ENCODE data around the gene ITM2B. TPM values are rescaled to one million over a fixed set of nuclear protein-coding genes. Genes with fewer than 3 reads are reported as not detected.

ITM2B gene
- total RNA-seq, 1 donor from 2014 or later, result 403 TPM

DNA sequence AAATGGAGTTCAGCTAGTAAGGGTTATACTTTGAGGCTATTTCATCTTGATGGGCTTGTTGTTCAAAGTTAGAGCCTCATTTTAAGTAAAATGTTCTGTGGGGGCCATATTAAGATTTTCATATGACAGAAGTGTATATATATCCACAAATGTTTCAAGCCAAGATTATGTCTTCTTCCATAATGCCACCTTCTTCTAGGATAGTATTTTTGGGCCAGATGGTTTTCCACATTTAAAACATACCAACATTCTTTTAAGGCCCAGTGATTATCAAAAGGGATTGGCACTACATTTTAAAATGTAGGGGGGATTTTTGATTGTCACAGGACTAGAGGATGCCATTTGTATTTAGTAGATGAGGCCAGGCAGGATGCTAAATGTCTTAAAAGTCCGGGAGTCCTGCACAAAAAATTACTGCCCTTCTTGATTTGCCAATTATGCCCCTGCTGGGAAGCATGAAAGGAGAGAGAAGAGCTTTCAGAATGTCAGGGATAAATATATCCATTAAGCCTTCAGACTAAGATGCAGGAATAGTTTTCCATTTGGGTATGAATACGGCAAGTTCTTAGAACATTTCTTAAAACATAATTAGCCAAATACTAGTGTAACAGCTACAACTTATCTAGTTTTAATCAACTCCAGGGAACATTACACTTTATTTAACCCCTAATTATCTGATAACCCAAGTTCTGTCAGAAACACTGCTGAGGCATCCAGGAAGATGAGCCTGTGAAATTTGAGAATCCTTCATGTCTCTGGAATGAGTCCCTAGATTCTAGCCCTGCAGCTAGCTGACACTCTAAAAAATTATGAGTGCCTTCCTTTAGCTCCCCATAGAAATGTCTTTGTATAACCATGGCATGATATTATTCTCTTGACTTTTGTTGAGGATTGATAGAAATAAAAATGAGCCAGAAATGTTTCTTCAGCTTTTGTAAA, 34.0 kb downstream of the ITM2B start:
- TF ChIP-seq, protein P1, sequence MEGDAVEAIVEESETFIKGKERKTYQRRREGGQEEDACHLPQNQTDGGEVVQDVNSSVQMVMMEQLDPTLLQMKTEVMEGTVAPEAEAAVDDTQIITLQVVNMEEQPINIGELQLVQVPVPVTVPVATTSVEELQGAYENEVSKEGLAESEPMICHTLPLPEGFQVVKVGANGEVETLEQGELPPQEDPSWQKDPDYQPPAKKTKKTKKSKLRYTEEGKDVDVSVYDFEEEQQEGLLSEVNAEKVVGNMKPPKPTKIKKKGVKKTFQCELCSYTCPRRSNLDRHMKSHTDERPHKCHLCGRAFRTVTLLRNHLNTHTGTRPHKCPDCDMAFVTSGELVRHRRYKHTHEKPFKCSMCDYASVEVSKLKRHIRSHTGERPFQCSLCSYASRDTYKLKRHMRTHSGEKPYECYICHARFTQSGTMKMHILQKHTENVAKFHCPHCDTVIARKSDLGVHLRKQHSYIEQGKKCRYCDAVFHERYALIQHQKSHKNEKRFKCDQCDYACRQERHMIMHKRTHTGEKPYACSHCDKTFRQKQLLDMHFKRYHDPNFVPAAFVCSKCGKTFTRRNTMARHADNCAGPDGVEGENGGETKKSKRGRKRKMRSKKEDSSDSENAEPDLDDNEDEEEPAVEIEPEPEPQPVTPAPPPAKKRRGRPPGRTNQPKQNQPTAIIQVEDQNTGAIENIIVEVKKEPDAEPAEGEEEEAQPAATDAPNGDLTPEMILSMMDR (conservative IDR thresholded peaks at IDR 0.05; ENCODE audit: low read depth, low read length), result no peak
- no peak for DNase-seq (ENCODE audit: low read depth)
- no peak overlapping the region for H3K4me3 ChIP-seq (ENCODE audit: low read depth, low read length)

DNA sequence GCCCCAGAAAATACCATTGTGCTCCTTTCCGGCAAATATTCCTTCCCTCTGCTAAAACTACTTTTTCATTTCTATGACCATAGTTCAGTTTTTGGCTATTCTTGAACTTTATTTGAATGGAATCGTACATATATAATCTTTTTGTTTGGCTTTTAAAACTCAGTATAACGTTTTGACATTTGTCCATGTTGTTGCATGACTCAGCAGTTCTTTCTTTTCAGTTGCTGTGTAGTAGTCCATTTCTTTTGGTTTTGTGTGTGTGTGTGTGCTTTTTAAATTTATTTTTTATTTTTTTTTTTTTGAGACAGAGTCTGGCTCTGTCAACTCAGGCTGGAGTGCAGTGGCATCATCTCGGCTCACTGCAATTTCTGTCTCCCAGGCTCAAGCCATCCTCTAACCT, 35.0 kb downstream of the ITM2B start:
- TF ChIP-seq, protein P1 (conservative IDR thresholded peaks at IDR 0.05; ENCODE audit: low read depth, low read length), result no peak
- no peak for DNase-seq (ENCODE audit: low read depth)
- no peak overlapping the region for H3K4me3 ChIP-seq (ENCODE audit: low read depth, low read length)

DNA sequence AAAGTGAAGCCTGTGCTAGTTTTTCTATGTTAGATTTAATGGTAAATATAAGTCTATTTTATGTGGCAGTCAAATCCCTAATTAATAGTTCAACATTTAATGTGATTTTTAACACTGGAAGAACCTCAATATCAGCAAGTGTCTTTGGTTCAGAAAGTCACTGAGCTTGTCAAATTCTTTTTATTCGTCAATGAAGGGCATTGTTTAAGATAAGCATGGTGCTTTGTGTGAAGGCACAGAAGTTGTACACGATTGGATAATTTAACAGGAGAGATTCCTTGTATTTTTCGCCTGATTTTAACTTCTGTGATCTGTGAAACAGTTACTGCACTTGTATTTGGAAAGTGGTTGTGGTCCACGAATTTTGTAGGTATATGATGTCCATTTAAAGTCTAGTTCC, 40.3 kb downstream of the ITM2B start:
- TF ChIP-seq, protein P1 (conservative IDR thresholded peaks at IDR 0.05; ENCODE audit: low read depth, low read length), result no peak
- no peak for DNase-seq (ENCODE audit: low read depth)
- H3K4me3 ChIP-seq (ENCODE audit: low read depth, low read length), result no peak overlapping the region

DNA sequence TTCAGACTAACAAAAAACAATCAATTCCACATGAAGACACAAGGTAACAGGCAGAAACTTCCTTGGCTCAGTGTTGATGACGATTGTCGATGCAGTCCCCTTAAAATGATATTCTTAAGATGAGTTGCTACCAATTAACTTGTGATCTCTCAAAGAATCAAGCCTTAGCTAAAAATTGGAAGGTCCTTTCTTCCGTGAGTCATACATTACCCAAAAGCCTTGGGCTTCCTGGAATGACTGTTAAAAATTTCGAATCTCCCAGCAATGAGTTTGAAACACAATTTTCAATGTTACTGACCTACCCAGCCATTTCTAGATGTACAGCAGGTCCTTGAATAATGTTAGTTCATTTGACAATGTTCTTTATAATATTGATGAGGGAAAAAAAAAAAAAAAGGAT, 42.5 kb downstream of the ITM2B start:
- no peak for DNase-seq (ENCODE audit: low read depth)
- TF ChIP-seq, protein P1 (conservative IDR thresholded peaks at IDR 0.05; ENCODE audit: low read depth, low read length), result no peak
- H3K4me3 ChIP-seq (ENCODE audit: low read depth, low read length), result no peak overlapping the region

DNA sequence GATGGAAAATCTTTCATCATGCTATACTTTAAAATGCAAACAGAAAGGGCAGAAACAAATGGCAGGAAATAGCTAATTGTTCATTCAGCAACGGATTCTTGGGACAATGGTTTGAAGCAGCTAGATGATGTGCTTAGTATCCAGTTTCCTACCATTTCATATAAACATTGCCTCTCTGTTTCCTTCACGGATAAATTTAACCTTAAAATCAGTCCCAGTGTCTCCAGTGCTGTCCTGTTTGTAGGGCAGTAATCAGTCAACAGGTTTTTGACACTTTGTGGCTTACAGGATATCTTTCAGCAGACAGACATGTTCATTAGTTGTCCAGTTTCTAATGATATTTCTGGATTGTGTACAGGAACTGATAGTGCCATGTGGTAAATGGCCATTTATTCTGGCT, 45.8 kb downstream of the ITM2B start:
- TF ChIP-seq, protein P1 (conservative IDR thresholded peaks at IDR 0.05; ENCODE audit: low read depth, low read length), result no peak
- DNase-seq (ENCODE audit: low read depth), result no peak
- H3K4me3 ChIP-seq (ENCODE audit: low read depth, low read length), result no peak overlapping the region

DNA sequence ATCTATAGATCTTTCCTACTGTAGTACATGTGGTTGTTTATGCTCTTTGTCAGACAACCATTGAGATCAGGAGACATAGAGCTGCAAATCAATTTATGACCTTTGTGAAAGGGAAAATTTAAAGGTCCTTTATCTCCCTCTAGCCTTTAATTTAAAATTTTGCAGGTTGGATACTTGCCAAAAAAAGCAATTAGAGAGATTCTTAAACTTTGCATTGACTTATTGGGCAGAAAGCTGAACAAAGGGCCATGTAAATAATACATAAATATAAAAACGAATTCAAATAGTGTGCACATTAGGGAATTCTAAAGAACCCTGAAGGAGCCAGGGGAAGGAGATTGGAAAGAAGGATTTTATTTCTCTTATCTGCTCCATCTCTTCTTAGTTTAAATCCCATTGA, 48.5 kb downstream of the ITM2B start:
- TF ChIP-seq, protein P1 (conservative IDR thresholded peaks at IDR 0.05; ENCODE audit: low read depth, low read length), result no peak
- no peak for DNase-seq (ENCODE audit: low read depth)
- no peak overlapping the region for H3K4me3 ChIP-seq (ENCODE audit: low read depth, low read length)

DNA sequence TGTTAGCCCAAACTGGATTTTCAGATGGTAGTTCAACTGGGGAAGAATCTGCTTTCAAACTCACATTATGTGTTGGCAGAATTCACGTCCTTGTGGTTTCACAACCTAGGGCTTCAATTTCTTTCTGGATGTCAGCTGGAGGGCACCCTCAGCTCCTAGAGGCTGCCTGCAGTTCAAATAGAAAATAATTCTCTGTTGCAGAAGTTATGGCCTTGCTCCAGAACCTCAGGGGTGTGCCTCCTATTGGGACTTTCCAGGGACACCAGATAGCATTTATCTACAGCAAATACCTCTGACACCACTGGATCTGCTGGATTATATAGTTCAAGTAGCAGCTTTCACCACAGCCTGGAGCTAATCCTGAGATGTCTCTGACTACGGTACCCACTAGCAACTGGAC, 58.7 kb downstream of the ITM2B start:
- TF ChIP-seq, protein P1 (conservative IDR thresholded peaks at IDR 0.05; ENCODE audit: low read depth, low read length), result no peak
- no peak for DNase-seq (ENCODE audit: low read depth)
- H3K4me3 ChIP-seq (ENCODE audit: low read depth, low read length), result no peak overlapping the region

All from epithelial cell of proximal tubule (primary cell).